Cardiac fibroblast (primary cell): Measurements from ENCODE around the gene AHR.

Source experiments
- DNase-seq, 2 donors: peaks; one replicate each; pipeline versions ENCODE4 v3.0.0 to v3.0.0-alpha.2; 2010; ENCODE audit warnings: low read depth in 2 of 2
- H3K4me3 ChIP-seq, 2 donors: replicated peaks in 1 of 2; 1 replicate in 1 of 2; 2 replicates in 1 of 2; pipeline ENCODE4 v1.5.1; 2011; ENCODE audit warnings: low read depth in 2 of 2, low read length in 2 of 2, mild to moderate bottlenecking in 2 of 2, moderate library complexity in 1 of 2
- CTCF ChIP-seq: IDR thresholded peaks from one replicate; pipeline ENCODE4 v1.5.1; 2011; ENCODE audit warnings: low read depth, mild to moderate bottlenecking, low read length, inconsistent platforms

AHR gene

DNA sequence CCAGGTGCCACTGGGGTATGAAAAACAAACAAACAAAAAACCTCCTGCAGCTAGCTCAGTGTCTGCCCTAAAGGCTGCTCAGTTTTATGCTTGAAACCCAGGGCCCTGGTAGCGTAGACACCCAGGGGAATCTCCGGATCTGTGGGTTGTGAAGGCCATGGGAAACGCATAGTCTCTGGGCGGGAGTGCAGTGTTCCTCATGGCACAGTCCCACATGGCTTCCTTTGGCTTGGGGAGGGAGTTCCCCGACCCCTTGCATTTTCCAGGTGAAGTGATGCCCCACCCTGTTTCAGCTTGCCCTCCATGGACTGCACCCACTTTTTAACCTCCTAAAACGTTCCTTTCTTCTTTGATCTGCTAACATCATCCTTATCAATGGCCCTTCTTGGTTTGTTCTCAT lies 56.0 kb downstream of the AHR start:
- TF ChIP-seq CTCF: no peak

DNA sequence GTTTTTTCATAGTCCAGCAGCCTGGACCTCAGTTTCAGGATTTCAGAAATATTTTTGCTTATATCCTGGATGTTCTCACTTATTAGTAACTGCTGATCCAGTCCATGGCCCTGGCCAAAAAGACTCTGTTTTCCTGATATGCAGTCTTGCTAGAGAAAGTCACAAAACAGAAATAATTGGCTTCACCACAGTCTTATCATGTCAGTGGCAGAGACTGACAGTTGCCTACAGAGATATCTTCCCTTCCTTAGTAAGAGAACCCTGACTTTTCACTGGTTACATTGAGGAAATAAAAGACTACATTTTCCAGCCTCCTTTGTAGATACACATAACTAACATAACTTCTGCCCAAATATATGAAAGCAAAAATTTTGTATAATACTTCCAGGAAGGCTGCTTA lies 56.6 kb downstream of the AHR start:
- no peak overlapping the region for H3K4me3 ChIP-seq
- DNase-seq: no peak
- TF ChIP-seq CTCF: no peak

More for the DNA sequence above, 56.0 kb downstream of the AHR start:
- H3K4me3 ChIP-seq: no peak overlapping the region
- DNase-seq: no peak

- no peak for TF ChIP-seq CTCF
- H3K4me3 ChIP-seq: no peak overlapping the region
- DNase-seq: peak in 1 of 2 donors; percentile 35
Measured at GRCh38 chr7:17357952-17358351, 59.5 kb downstream of the AHR start.

DNA sequence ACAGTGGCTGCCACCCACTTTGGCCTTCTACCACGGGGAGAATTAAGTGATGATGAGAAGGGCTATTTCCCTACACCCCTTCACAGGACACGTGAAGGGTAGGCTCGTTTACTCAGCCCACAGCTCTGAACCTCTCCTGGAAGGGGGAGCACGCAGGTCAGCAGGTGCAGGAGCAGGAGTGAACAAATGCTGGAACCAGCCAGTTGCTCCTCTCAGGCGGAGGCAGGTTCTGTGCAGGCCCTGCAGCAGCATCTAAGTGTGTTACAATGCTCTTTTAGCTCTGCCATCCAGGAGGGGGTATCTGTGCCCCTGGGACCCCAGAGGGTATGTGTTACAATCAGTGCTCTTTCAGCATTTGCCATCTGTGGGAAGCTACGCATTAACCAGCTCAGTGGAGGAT lies 61.2 kb downstream of the AHR start:
- no peak for DNase-seq
- no peak for TF ChIP-seq CTCF
- no peak overlapping the region for H3K4me3 ChIP-seq

DNA sequence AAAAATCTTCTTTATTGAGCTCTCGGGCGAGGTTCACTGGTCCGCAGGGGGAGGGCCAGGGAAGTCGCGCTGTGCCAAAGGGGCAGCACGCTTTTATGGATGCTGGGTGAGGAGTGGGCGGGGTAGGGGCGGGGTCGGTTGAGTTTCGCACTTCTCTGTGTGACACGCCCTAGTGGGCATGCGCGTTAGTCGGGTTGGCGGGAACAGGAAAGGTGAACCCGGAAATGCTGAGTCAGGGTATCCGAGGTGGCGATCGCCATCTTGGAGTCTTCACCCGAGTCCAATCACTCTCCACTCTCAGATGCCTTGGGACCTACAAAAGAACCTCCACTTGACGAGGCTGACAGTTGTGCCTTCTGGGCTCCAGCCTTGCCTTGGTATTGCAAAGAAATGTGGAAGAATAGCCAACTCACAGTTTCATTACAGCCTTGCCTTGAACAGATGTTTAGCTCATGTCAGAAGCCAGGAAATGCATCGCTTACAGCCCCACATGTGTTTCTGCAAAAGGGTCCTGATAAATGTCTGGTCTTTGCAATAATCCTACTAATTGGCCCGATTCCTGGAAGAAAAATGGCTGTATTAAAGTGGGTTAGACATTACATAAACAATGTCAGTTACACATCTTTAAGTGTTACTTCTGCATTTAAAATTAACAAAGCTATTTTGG lies 64.1 kb downstream of the AHR start:
- H3K4me3 ChIP-seq: no peak overlapping the region
- DNase-seq: peak in 1 of 2 donors; percentile 58
- TF ChIP-seq CTCF: no peak

DNA sequence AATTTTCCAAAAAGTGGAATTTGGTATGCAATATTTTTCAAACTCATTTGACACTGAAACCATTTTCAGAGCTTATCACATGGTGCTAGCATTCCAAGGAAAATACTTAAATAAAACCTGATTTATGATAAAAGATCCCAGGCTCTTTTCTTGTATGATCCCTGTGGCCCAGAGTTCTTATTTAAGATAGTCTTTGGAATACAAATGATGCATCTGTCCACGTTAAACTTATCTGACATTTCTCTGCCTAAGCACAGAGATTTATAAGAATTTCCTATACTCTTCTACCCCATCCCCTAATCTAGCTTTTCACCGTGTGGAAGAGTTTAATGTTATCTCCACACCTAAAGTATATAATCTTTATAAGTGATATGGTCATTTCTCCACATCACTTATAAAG lies 66.2 kb downstream of the AHR start:
- no peak overlapping the region for H3K4me3 ChIP-seq
- DNase-seq: no peak
- TF ChIP-seq CTCF: no peak

GRCh38 chr7:17365775-17366174 lies 67.3 kb downstream of the AHR start:
- no peak overlapping the region for H3K4me3 ChIP-seq
- DNase-seq: no peak
- TF ChIP-seq CTCF: no peak
